PC-3 (cell line): Measurements from ENCODE around the gene ALX3.

Experiments
- EZH2 ChIP-seq: fragments of 300-600 bp; sonication (generic); IDR thresholded peaks from one replicate; pipeline ENCODE4 v1.6.1; 2017; ENCODE audit warnings: antibody characterized with exemption, mild to moderate bottlenecking, low read length; ENCODE audit not compliant: unreplicated experiment
- EZH2phosphoT487 ChIP-seq: fragments of 300-600 bp; sonication (generic); IDR thresholded peaks from 2 replicates; pipeline ENCODE4 v1.6.1; 2018; ENCODE audit warnings: mild to moderate bottlenecking, antibody characterized with exemption, low read length, borderline replicate concordance
- TF ChIP-seq, protein P1 (sequence below): fragments of 300-600 bp; sonication (generic); conservative IDR thresholded peaks from 2 replicates; pipeline ENCODE4 v1.5.1; 2017; ENCODE audit warnings: antibody characterized with exemption, low read depth, mild to moderate bottlenecking, low read length

DNA sequence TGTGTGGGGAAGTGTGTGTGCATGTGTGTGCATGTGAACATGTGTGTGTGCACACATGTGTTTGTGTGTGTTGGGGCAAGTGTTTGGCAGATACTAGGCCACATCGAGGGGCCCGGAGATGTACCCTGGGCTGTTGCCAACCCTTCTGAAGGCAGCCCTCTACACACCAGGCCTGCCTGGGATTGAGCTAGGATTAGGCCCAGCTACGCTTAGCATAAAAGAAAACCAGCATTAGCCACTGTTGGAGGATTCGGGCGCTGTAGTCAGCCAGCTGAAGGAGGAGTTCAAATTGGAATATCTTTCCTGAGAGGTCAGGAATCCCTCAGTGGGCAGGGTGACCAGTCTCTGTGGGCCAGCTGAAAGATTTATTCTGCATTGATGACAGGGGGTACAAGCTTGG is 10.6 kb upstream of the ALX3 start:
- TF ChIP-seq, protein P1, sequence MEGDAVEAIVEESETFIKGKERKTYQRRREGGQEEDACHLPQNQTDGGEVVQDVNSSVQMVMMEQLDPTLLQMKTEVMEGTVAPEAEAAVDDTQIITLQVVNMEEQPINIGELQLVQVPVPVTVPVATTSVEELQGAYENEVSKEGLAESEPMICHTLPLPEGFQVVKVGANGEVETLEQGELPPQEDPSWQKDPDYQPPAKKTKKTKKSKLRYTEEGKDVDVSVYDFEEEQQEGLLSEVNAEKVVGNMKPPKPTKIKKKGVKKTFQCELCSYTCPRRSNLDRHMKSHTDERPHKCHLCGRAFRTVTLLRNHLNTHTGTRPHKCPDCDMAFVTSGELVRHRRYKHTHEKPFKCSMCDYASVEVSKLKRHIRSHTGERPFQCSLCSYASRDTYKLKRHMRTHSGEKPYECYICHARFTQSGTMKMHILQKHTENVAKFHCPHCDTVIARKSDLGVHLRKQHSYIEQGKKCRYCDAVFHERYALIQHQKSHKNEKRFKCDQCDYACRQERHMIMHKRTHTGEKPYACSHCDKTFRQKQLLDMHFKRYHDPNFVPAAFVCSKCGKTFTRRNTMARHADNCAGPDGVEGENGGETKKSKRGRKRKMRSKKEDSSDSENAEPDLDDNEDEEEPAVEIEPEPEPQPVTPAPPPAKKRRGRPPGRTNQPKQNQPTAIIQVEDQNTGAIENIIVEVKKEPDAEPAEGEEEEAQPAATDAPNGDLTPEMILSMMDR: no peak
- no peak for TF ChIP-seq EZH2
- TF ChIP-seq EZH2phosphoT487: no peak
